Psoas muscle (tissue), 8 donors: ENCODE results near the gene RAB12. TPM values are rescaled to one million over a fixed set of nuclear protein-coding genes. Genes with fewer than 3 reads are reported as not detected.

Source experiments
- ATAC-seq, 4 donors: fragments of 200-7000 bp; cut with Tn5 transposase; one replicate each; pipeline ENCODE4 v1.9.1; 2020; ENCODE audit warnings: moderate library complexity in 3 of 4, mild to moderate bottlenecking in 2 of 4
- DNase-seq, 2 donors: peaks; one replicate each; pipeline ENCODE4 v3.0.0-alpha.2; 2020
- H3K27ac ChIP-seq: fragments of 200-600 bp; one replicate; pipeline ENCODE4 v1.8.0; 2022
- H3K27me3 ChIP-seq, 3 donors: fragments of 200-600 bp in 1 of 3; one replicate each; pipeline versions ENCODE4 v1.6.1 to v1.8.0; 2013 to 2022; ENCODE audit warnings: low read length in 2 of 3, mild to moderate bottlenecking in 2 of 3, moderate library complexity in 1 of 3; ENCODE audit not compliant: insufficient read depth in 3 of 3
- H3K36me3 ChIP-seq, 2 donors: fragments of 200-600 bp in 1 of 2; one replicate each; pipeline versions ENCODE4 v1.6.1 to v1.8.0; 2013 to 2022; ENCODE audit warnings: low read depth in 1 of 2, mild to moderate bottlenecking in 1 of 2, moderate library complexity in 1 of 2; ENCODE audit not compliant: insufficient read depth in 1 of 2
- H3K4me1 ChIP-seq: fragments of 200-600 bp; one replicate; pipeline ENCODE4 v1.8.0; 2022
- H3K4me3 ChIP-seq: fragments of 200-600 bp; one replicate; pipeline ENCODE4 v1.8.0; 2022; ENCODE audit warnings: mild to moderate bottlenecking
- H3K9me3 ChIP-seq: fragments of 200-600 bp; one replicate; pipeline ENCODE4 v1.8.0; 2022
- WGBS, 3 donors: extraction: QIAGEN DNeasy Blood & Tissue Kit; methylation state at CpG; one replicate each; pipeline versions ENCODE4 v1.1.6 to v1.1.7; 2013; 5-methylcytosine and 5-hydroxymethylcytosine counted together
- intact Hi-C, 2 donors: fragments of 100-400 bp; cut with DNase I; formaldehyde crosslinking; loops; one replicate each; pipeline versions ENCODE4 v1.11.0 to v1.14.2; 2022
- polyA plus RNA-seq, 3 donors: library from polyadenylated mRNA; stranded (reverse); fragments of 200-250 nt; gene quantifications; one replicate each; pipeline ENCODE4 v1.2.3, GENCODE V29; 2013
- total RNA-seq, 4 donors: library from RNA; stranded (reverse); fragmentation: NEBNext Ultra II Directional in 2 of 4; extraction: Animal tissue kit (Norgen Biotek cat#: 25700) in 2 of 4; gene quantifications; one replicate each; pipeline versions ENCODE4 v1.2.1 to v1.2.4, GENCODE V29; 2021 to 2023
- TF ChIP-seq, protein P1 (sequence below): fragments of 200-600 bp; IDR thresholded peaks from one replicate; pipeline ENCODE4 v1.8.0; 2022; ENCODE audit warnings: antibody characterized with exemption
- donor health status: healthy with polysubstance abuse.
- donor health status: DM: no; HTN: no; CAD: no; lungs with moderate emphysema.
- donor health status: Bipolar disorder and iron deficiency.
- donor health status: healthy.
- donor health status: DM: yes; HTN: yes; CAD: no.
- donor health status: DM: no; HTN: no; CAD: no.
- donor health status: DM: no; HTN: no; CAD: no.
- donor health status: DM: yes; HTN: yes; CAD: no.

The RAB12 gene
- total and polyA plus RNA-seq, 7 donors = 49.0 to 239 (median 111) TPM

DNA sequence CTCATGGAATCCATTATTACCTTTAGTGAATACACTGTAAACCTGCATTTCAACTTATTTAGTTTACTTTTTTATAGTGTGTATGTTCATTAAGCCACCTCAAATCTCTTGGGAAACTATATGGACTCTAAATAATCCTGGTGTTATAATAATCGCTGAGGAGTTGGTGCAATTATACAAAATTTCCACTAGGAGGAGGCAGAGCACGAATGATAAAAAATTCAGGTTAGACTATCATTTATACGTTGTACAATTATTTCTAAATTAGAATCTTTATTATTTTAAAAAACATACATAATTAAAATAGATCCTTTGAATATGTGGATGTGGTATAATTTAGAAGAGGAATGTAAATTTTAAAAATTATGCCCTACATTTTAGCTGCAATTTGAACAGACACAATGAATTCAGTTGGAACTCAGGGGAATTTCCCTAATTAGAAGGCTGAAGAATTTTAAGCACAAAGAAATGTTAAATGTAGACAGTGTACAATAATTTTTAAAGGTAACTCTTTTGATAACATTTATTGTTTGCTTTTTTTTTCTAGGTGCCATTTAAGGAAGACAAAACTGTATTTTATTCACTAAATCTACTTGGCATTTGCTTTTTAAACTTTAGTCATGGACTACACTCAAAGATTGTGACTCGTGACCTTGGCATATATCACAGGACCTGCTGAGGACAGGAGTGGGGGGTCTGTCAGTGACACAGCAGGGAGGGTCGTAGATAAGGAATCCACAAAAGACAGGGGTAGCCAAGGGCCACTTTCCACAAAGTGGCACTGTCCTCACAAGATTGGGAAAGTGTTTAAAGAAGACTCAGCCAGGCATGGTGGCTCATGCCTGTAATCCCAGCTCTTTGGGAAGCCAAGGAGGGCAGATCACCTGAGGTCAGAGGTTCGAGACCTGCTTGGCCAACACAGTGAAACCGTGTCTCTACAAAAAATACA, 45.5 kb downstream of the RAB12 start:
- no peak overlapping the region for H3K4me3 ChIP-seq
- H3K4me1 ChIP-seq = no peaks in the 10 kb centered on the region
- H3K27ac ChIP-seq = no peak overlapping the region
- no peaks in the 10 kb centered on the region for H3K27me3 ChIP-seq
- intact Hi-C loops = no loop called here
- TF ChIP-seq, protein P1, sequence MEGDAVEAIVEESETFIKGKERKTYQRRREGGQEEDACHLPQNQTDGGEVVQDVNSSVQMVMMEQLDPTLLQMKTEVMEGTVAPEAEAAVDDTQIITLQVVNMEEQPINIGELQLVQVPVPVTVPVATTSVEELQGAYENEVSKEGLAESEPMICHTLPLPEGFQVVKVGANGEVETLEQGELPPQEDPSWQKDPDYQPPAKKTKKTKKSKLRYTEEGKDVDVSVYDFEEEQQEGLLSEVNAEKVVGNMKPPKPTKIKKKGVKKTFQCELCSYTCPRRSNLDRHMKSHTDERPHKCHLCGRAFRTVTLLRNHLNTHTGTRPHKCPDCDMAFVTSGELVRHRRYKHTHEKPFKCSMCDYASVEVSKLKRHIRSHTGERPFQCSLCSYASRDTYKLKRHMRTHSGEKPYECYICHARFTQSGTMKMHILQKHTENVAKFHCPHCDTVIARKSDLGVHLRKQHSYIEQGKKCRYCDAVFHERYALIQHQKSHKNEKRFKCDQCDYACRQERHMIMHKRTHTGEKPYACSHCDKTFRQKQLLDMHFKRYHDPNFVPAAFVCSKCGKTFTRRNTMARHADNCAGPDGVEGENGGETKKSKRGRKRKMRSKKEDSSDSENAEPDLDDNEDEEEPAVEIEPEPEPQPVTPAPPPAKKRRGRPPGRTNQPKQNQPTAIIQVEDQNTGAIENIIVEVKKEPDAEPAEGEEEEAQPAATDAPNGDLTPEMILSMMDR = peak; percentile 80
- ATAC-seq = peak in 2 of 4 donors; percentile 48 to 71
- no peaks in the 10 kb centered on the region for H3K36me3 ChIP-seq
- peaks cover 4% of the 10 kb centered on the region for H3K9me3 ChIP-seq
- DNase-seq = no peak
- WGBS, 3 donors = 40 to 47% (median 41%) methylated on average over 7 of the region's 7 CpGs

DNA sequence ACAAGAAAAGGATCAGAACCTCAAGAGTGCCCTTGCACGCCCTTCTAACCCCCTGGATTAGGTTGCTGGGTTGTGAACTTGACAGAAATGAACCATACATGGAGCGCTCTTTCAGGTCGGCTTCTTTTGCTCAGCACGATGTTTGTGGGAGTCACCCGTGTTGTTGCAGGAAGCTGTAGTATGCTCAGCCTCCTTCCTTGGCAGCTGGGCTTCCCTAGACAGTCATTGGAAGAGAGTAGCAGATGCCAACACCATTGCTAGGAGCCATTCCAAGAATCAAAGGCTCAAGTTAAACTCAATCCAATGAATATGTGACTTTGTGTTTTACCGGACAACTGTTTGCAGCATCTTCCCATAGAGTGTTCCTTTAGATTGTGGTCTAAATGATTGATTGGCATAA, 47.0 kb downstream of the RAB12 start:
- Histone ChIP-seq H3K9me3 (no peaks in the 10 kb centered on the region), H3K4me1 (no peaks in the 10 kb centered on the region), H3K36me3 (no peaks in the 10 kb centered on the region), H3K27ac (no peak overlapping the region), H3K27me3 (no peaks in the 10 kb centered on the region), H3K4me3 (no peak overlapping the region)
- intact Hi-C loops = no loop called here
- WGBS, 3 donors = 58 to 72% (median 61%) methylated on average over 6 of the region's 6 CpGs
- no peak for ATAC-seq
- no peak for DNase-seq
- TF ChIP-seq, protein P1 = no peak

DNA sequence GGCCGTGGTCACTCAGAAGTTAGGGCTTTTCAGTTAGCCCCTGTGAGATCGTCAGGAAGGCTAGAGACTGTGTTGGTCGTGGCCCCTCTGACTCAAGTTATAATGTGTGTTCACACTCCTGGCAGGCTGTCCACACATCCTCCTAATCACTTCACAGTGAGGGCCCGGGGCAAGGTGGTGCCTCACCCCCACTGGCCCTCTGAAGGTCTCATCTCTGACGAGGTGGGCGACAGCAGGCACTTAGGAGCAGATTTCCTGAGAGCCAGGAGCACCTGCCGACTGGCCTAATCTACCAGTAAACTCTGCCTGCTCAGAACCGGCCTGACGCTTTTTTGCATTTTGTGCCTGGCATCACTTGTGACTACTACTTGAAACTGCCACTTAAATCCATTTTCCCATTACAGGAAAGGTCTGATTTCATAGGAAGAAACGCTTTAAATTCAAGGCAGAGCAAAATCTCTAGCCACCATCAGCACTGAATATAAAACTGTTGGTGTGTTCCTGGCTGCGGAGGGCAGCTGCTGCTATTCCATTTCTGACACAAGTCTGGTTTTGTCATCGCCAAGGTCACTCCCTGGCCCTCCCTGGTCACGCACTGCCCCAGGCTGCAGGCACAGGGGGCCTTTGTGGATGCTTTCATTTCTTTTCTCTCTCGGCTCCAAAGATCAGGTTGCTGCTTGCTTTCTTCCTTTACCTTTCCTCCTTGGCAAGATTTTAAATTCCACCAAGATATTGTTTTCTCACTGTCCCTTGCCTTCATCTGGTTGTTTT, 48.0 kb downstream of the RAB12 start:
- intact Hi-C loops = no loop called here
- Histone ChIP-seq H3K4me1 (no peaks in the 10 kb centered on the region), H3K4me3 (no peak overlapping the region), H3K27ac (no peak overlapping the region), H3K36me3 (no peaks in the 10 kb centered on the region), H3K9me3 (no peaks in the 10 kb centered on the region), H3K27me3 (no peaks in the 10 kb centered on the region)
- ATAC-seq (no peak), DNase-seq (no peak)
- 66 to 75% (median 69%) methylated on average over 14 of the region's 14 CpGs for WGBS, 3 donors
- TF ChIP-seq, protein P1 = no peak

DNA sequence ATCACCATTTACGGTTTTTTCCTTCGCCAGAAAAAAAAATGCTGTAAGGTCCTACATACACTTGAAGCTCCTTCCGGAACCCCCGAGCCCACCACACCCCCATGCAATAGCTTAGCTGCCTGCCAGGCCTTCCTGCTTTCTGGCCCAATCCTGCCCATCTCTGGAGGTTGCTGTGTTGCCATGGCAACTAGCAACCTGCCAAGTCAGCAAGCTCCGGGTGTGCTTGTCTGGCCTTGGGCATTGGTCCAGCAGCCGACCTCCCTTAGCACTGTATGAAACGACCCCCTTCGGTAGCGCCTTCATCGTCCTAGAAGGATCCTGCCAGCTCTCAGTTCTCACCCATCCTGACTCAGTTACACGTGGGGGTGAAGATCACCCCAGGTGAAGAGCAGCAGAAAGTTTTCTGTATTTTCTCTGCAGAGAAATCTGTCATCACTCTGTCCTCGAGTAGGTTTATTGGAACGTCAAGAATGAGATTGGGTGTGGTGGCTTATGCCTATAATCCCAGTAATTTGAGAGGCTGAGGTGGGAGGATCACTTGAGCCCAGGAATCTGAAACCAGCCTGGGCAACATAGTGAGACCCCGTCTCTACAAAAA, 48.7 kb downstream of the RAB12 start:
- H3K4me3 ChIP-seq = no peak overlapping the region
- no peak overlapping the region for H3K27ac ChIP-seq
- H3K9me3 ChIP-seq = no peaks in the 10 kb centered on the region
- intact Hi-C loops = no loop called here
- H3K27me3 ChIP-seq = no peaks in the 10 kb centered on the region
- no peaks in the 10 kb centered on the region for H3K36me3 ChIP-seq
- ATAC-seq = no peak
- DNase-seq = no peak
- 45 to 47% (median 46%) methylated on average over 14 of the region's 14 CpGs for WGBS, 3 donors
- no peaks in the 10 kb centered on the region for H3K4me1 ChIP-seq
- TF ChIP-seq, protein P1 = no peak
